GM12878 (cell line): ENCODE data around the gene PRMT7. TPM values are rescaled to one million over a fixed set of nuclear protein-coding genes. Genes with fewer than 3 reads are reported as not detected.
A peak's percentile ranks its signal among the peaks of the same experiment; 100 is the strongest.

Experiments used
- ATF7 ChIP-seq: fragments of 450-650 bp; IDR thresholded peaks from 2 replicates; pipeline ENCODE4 v1.6.1; 2016; ENCODE audit warnings: low read depth, mild to moderate bottlenecking
- CBX5 ChIP-seq: sonication (generic); IDR thresholded peaks from 2 replicates; pipeline ENCODE4 v1.6.1; 2016; ENCODE audit warnings: low read depth, moderate library complexity, mild to moderate bottlenecking, inconsistent platforms
- CHD1 ChIP-seq: IDR thresholded peaks from 2 replicates; pipeline ENCODE4 v1.6.1; 2012; ENCODE audit warnings: low read depth, low read length, improper control_type of control experiment
- ETV6 ChIP-seq, 2 experiments: fragments of 450-650 bp in 1 of 2; IDR thresholded peaks in 1 of 2; conservative IDR thresholded peaks in 1 of 2; 2 replicates each; pipeline ENCODE4 v1.6.1; 2014; ENCODE audit warnings: antibody characterized with exemption in 1 of 2, borderline replicate concordance in 1 of 2, low read depth in 1 of 2, mild to moderate bottlenecking in 1 of 2, moderate library complexity in 1 of 2
- MYB ChIP-seq: fragments of 150-350 bp; IDR thresholded peaks from 2 replicates; pipeline ENCODE4 v1.6.1; 2014; ENCODE audit warnings: mild to moderate bottlenecking, low read depth, low read length, borderline replicate concordance
- NKRF ChIP-seq: fragments of 450-650 bp; conservative IDR thresholded peaks from 2 replicates; pipeline ENCODE4 v1.6.1; 2017; ENCODE audit warnings: mild to moderate bottlenecking, moderate library complexity
- NR2F1 ChIP-seq: fragments of 450-650 bp; conservative IDR thresholded peaks from 2 replicates; pipeline ENCODE4 v1.6.1; 2017; ENCODE audit warnings: mild to moderate bottlenecking
- PML ChIP-seq: IDR thresholded peaks from 2 replicates; pipeline ENCODE4 v1.6.1; 2012; ENCODE audit warnings: low read length, inconsistent platforms
- RAD21 ChIP-seq: IDR thresholded peaks from 2 replicates; pipeline ENCODE4 v1.6.1; 2011; ENCODE audit warnings: mild to moderate bottlenecking, low read depth, low read length, moderate library complexity; ENCODE audit not compliant: insufficient read depth
- RBBP5 ChIP-seq: fragments of 200-600 bp; sonication (generic); conservative IDR thresholded peaks from 2 replicates; pipeline ENCODE4 v1.6.1; 2016
- RELB ChIP-seq: fragments of 450-650 bp; IDR thresholded peaks from 2 replicates; pipeline ENCODE4 v1.6.1; 2017; ENCODE audit warnings: low read depth, mild to moderate bottlenecking, moderate library complexity
- SIN3A ChIP-seq: IDR thresholded peaks from 2 replicates; pipeline ENCODE4 v1.6.1; 2012; ENCODE audit warnings: low read depth, low read length, improper control_type of control experiment
- SPI1 ChIP-seq: IDR thresholded peaks from 2 replicates; pipeline ENCODE4 v1.6.1; 2011; ENCODE audit warnings: low read depth, mild to moderate bottlenecking, low read length, moderate library complexity, borderline replicate concordance; ENCODE audit not compliant: insufficient read depth
- polyA plus RNA-seq, 11 experiments: library from polyadenylated mRNA; depleted of rRNA in 4 of 11; unstranded in 6 of 11; stranded (reverse) in 5 of 11; fragments of >200 nt; fragmentation: Nextera tagmentation in 4 of 11; fragmentation: Illumina TruSeq in 1 of 11; extraction: Ambion mirVana in 4 of 11; extraction: Trizol in 1 of 11; gene quantifications; 1 replicate in 1 of 11; 2 replicates in 10 of 11; pipeline versions ENCODE4 v1.2.1 to v1.2.3, GENCODE V29; 2011 to 2016; ENCODE audit warnings: inconsistent platforms in 2 of 11, missing spikeins in 2 of 11, low read depth in 1 of 11
- total RNA-seq, 4 experiments: library from RNA; depleted of rRNA in 3 of 4; stranded (reverse); fragments of >200 nt in 3 of 4; fragmentation: Illumina TruSeq in 1 of 4; extraction: Trizol in 1 of 4; gene quantifications; 2 replicates each; pipeline versions ENCODE4 v1.2.1 to v1.2.3, GENCODE V29; 2013 to 2021

PRMT7 gene
- total and polyA plus RNA-seq, 10 of the 15 experiments (the other 5 are each of a cell fraction or from before 2014, with no cell fraction given), result 5.1 to 56.1 (median 42.0) TPM

GRCh38 chr16:68265078-68265920 lies 45.5 kb upstream of the PRMT7 start (continued):
- peak; percentile 43 for TF ChIP-seq RELB
- no peak for TF ChIP-seq ATF7
- no peak for TF ChIP-seq MYB
- no peak for TF ChIP-seq NKRF
- peak; percentile 25; the same call in 1 of the 2 replicates for TF ChIP-seq PML
- no peak for TF ChIP-seq RBBP5
- no peak for TF ChIP-seq NR2F1
- peak; percentile 29; the same call in 1 of the 2 replicates for TF ChIP-seq SPI1
- TF ChIP-seq CHD1, result no peak
- no peak for TF ChIP-seq RAD21
- no peak for TF ChIP-seq CBX5
- no peak for TF ChIP-seq SIN3A
- TF ChIP-seq ETV6 (conservative IDR thresholded peaks at IDR 0.05 in 1 of 2, IDR thresholded peaks at IDR 0.05 in 1 of 2; ENCODE audit: borderline replicate concordance in 1 of 2, low read depth in 1 of 2), result no peak
